Measurements from ENCODE around the gene TMPRSS11D. TPM values are rescaled to one million over a fixed set of nuclear protein-coding genes. Genes with fewer than 3 reads are reported as not detected.

TMPRSS11D gene
- total and polyA plus RNA-seq, 2 of the 8 experiments (the other 6 are each of a cell fraction or from before 2014, with no cell fraction given), result not detected

DNA sequence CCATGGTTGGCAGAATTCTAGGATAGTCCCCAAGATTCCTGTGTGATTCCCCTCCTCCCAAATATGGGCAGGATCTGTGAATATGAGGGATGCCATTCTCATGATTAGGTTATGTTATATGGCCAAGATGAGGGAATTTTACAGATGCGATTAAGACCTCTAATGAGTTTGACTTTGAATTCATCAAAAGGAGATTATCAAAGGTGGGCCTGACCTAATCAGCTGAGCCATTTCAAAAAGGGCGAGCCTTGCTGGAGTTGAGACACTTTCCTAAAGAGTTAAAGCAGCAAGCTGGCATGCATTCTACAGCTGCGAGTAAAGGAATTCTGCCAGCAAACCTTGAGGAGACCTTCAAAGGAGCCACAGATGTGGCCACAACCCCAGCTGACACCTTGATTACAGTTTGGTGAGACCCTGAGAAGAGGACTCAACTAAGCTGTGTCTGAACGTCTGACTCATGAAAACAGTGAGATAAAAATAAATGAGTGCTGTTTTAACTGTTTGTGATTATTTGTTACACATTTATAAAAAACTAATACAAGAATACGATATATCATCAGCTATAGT is 31.7 kb upstream of the TMPRSS11D start (continued):
- no peak for TF ChIP-seq RNF2 (IDR thresholded peaks at IDR 0.05; ENCODE audit: borderline replicate concordance, low read depth, low read length, missing control alignments, poor library complexity, severe bottlenecking)
- TF ChIP-seq TCF12 (IDR thresholded peaks at IDR 0.05; ENCODE audit: low read depth, low read length), result no peak
- no peak for TF ChIP-seq PHF8 (conservative IDR thresholded peaks at IDR 0.05; ENCODE audit: low read depth, low read length)
- TF ChIP-seq SIN3A (conservative IDR thresholded peaks at IDR 0.05 in 1 of 2, IDR thresholded peaks at IDR 0.05 in 1 of 2; ENCODE audit: low read depth in 1 of 2, low read length in 2 of 2), result no peak
- no peak for TF ChIP-seq ZNF274 (IDR thresholded peaks at IDR 0.05; ENCODE audit: borderline replicate concordance, extremely low read depth, low read length)
- TF ChIP-seq SP1 (IDR thresholded peaks at IDR 0.05; ENCODE audit: low read depth, low read length), result no peak
